ENCODE data around the gene A1CF.
"Not testable (repeated sequence)": the region's sequence is repeated elsewhere in the genome, so short reads cannot be mapped to it uniquely, and the experiment has no call there.

The A1CF gene, protein sequence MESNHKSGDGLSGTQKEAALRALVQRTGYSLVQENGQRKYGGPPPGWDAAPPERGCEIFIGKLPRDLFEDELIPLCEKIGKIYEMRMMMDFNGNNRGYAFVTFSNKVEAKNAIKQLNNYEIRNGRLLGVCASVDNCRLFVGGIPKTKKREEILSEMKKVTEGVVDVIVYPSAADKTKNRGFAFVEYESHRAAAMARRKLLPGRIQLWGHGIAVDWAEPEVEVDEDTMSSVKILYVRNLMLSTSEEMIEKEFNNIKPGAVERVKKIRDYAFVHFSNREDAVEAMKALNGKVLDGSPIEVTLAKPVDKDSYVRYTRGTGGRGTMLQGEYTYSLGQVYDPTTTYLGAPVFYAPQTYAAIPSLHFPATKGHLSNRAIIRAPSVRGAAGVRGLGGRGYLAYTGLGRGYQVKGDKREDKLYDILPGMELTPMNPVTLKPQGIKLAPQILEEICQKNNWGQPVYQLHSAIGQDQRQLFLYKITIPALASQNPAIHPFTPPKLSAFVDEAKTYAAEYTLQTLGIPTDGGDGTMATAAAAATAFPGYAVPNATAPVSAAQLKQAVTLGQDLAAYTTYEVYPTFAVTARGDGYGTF

DNA sequence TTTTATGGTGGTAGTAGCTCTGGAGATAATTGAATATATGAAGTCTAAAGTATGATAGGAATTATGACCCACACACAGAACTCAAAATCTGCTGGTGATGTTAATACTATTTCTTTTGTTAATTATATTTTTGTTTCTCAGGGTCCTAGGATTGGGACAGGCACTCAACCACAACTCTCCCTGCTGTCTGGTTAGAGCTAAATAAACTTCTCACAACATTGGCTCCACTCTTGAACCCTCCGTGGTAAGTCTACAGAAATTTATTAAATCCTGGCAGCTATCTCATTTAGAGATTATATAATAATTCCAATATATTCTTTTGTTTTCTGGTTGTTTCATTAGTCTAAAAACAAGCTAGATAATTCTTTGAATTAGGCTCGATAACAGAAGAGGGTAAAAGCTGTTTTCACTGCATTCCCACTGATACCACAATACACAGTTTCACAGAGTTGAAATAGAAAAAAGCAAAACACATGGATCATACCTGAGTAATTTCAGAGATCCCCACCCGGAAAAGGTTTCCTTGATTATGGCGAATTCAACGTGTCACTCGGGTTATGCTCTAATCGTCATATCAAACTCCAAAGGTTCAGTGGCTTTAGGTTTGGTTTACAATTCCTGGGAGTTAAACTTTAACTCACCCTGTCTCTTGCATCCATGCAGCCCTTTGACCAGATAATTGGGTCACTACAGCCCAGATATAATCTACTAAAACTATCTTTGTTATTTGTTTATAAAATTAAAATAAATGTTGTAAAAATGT lies at the start of gene A1CF:
Gene A1CF (minus strand): TSS at position 531 of the 763 bp plus-strand sequence. CDS start 25,687 bp downstream, outside the sequence.
- DNase-seq (ENCODE audit: low read depth) = no peak

DNA sequence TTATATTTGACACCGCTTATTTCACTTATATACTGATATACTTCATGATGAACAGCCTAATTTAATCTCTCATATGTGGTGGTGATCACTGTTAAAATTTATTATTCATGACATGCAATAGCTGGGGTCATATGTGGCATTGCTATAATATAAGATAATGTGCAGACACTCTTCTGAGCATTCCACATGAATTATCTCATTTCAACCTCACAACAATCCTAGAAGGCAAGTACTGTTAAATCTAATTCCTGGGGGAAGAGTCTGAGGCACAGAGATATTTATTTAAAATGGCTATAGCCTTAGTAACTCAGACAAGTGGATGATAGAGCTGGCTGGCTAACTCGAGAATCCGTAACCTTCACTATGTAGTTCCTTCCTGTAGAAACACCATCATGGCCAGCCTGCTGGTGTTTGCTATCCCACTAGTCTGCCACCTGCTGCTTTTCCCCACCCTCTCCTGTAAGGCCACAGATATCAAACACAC lies 46.6 kb upstream of the A1CF start:
- no peak for DNase-seq (ENCODE audit: low read depth)

DNA sequence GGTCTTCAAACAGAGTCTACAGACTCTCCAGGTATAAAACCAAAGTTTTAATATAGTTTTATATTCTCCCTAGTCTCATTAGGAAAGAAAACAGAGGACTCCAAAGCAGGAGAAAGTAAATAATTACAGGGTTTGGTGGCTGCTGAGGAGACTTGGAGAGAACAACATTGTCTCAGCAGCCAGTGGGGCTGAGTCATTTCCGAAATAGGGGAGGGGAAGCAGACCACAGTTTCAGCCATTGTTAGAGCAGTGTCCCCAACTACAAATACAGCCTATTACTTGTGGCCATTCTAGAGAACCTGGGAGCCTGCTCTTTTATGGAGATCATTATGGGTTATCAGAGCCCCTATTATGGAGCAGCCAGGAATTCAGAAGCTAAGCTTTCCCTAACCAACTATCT lies 44.2 kb upstream of the A1CF start:
- DNase-seq (ENCODE audit: low read depth) = no peak

DNA sequence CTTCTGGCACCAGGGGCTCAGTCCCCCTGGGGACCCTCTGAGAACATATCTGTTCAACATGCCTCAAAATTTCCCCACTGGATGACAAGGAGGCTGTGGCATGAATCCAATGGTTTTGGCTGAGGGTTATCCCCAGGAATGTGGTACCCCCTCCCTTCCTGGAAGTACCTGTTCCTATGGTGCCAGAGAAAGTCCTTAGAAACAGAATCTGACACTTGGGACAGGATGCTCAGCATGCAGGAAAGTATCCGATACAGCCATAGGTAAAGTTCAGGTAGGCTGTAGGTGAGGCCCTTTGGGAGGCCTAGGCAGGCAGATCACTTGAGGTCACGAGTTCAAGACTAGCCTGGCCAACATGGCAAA lies 42.7 kb upstream of the A1CF start:
- DNase-seq (ENCODE audit: low read depth) = no peak

DNA sequence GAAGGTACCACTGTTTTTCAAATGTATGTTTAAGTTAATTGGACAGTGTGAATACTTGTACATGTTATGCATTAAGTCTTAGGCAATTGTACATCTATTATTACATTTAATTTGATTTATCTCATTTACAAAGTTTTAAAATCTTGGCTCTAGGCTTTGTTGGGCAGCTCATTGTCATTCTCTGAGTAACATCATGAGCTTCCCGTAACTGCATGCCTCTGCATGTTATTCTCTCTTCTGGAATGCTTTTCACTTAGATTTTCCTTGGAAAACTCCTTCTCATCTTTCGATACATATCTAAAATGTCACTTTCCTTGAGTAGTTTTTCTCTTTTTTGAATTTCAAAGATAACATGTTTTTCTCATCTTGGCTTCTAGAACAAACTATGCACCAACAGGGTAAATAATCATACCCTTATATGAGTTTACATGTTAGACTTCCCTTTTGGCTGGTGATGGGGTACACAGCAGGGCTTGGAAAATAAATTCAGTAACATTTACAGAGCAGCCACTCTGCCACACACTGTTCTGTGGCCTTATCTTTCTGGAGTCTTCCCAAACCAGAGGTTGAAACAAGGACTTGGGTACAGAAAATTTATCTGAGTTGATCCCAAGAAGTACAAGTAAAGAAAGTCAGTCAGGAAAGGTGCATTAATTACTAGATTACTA lies 42.2 kb upstream of the A1CF start:
- DNase-seq (ENCODE audit: low read depth) = no peak

DNA sequence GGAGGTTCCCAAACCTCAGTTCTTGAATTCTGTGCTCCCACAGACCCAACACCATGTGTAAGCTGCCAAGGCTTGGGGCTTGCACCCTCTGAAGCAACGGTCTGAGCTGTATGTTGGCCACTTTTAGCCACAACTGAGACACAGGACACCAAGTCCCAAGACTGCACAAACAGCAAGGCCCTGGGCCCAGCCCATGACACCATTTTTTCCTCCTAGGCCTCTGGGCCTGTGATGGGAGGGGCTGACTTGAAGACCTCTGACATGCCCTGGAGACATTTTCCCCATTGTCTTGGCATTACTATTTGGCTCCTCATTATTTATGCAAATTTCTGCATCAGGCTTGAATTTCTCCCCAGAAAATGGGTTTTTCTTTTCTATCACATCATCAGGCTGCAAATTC lies 38.0 kb upstream of the A1CF start:
- DNase-seq (ENCODE audit: low read depth) = not testable (repeated sequence)

DNA sequence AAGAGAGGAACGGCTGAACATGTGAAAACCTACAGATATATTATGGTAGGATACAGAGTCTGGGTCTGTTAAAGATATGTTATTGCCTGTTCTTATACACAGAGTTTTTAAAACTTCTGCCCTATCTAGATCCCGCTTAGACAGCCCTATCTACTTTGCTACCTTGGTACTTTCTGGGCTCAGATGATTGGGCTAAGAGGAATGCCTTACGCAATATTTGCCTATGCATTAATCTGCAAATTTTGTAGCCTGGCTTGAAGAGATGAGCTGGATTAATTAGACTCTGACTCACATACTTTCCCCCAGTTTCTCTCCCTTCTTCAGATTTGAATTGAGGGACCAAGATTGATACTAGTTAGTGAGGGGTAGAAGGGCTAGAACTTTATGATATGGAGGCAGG lies 33.6 kb upstream of the A1CF start:
- no peak for DNase-seq (ENCODE audit: low read depth)

DNA sequence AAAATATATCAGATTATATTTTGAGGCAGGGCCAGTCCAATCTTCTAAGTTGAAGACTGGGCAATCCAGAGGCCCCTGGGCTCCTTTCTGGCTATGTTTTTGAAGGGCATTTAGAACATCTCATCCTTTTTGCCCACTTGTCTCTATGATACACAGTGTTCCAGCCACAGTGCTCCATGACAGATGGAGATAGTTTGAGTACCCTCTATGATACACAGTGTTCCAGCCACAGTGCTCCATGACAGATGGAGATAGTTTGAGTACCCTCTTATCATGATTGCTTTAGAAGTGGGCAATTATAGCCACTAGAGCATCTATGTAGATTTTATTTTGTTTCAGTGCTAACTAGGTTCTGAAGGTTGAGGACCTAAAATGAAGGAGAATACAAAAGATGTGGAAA lies 33.1 kb upstream of the A1CF start:
- DNase-seq (ENCODE audit: low read depth) = no peak

DNA sequence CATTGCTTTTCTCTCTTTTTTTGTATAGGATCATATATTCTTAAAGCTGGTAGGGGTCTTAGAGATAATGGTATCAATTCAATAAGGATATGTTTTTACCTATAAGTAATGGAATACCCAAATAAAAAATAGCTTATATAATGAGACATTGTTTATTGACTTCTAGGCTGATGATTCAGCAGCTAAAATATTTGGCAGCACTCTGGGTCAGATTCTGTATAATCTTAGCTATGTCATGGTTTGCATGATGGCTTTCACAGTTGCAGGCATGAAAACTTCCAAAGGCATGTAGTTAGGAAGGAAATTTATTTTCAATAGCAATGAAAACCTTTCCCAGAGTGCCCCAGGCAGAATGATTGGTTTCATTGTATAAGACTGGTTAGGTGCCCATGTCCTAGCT lies 32.1 kb upstream of the A1CF start:
- no peak for DNase-seq (ENCODE audit: low read depth)

DNA sequence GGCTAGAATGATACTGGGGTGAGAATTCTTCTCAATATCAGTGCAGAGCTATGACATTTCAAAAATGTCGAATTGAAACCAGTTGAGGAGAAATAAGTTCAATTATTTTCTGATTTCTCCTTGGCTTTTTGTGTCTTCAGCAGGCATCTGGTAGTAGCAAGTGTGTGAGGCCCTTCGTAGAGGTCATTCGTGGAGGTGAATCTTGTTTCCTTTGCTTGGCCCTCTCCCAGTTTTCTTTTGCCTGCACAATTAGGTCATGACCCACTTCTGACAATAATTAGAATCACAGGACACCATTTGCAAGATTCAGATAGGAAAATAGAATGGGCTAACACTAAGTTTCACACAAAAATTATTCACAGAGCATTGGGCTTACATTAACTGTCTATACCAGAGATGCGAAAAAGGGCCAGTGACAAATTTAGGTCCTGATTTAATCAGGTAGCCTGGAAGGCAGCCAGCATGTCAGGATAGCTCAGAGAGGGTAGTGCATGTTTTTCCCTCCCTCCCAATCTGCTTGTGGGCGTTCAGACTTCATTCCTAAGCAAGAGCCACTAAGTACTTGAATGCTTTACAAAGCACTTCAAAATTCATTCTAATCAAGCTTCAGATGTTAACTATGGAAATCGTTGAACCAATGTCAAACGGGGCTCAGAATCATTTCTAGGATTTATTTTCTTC lies 24.0 kb upstream of the A1CF start:
- DNase-seq (ENCODE audit: low read depth) = no peak

DNA sequence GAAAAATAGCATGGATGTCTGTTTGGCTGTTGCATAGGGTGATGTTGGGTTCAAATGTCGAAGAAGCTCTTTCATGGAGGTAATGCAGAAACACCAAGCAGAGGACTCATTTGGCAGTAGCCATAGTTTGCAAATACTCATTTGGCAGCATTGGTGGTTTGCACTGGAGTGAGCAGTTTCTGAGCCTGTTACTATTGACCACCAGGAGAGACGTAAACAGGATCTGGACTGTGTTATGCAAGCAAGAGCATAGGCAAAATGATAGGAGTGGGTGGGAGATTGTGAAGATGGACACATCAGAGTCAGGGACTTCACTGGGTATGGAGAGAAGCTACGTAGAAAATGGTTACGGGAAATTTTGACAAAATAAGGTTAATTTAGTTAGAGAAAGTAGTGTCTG lies 22.9 kb upstream of the A1CF start:
- DNase-seq (ENCODE audit: low read depth) = no peak

DNA sequence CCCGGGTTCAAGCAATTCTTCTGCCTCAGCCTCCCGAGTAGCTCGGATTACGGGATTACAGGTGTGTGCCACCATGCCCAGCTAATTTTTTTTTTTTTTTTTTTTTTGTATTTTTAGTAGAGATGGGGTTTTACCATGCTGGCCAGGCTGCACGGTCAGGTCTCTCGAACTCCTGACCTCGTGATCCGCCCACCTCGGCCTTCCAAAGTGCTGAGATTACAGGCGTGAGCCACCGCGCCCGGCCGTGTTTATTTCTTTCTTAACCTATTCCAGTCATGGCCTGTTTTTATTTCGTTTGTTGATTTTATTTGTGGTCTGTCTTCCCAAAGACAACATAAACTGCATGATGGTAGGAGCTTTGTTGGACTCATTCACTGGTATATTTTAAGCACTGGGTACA lies 20.4 kb upstream of the A1CF start:
- not testable (repeated sequence) for DNase-seq (ENCODE audit: low read depth)

DNA sequence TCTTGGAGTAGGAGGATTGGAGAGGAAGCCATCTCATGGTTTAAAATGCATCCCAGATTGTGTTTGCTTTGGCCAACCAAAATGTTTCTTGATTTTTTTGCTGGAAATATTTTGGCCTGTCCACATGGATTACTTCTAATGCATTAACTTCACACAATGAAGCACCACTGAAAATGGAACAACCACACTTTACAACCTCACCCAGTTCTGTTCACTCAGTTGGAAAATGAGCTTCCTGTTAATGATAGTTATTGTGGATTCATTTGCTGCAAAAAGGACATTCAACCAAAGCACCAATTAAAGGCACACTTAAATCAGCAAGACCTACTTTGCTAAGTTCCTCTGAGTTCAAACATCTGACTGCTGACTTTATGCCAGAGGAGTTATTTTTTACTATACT lies 11.3 kb upstream of the A1CF start:
- no peak for DNase-seq (ENCODE audit: low read depth)

DNA sequence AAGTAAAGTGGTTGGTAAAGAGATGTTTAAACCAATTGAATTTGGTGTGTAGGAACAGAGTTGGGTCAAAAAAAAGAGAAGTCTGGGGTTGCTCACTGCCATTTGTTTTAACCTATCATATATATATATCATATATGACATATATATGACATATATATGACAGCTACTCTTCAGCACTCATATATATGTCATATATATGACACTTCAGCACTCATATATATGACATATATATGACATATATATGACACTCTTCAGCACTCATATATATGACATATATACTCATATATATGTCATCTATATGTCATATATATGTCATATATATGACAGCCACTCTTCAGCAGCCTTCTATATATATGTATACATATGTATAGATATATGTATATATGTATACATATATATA lies 8.9 kb upstream of the A1CF start:
- no peak for DNase-seq (ENCODE audit: low read depth)

DNA sequence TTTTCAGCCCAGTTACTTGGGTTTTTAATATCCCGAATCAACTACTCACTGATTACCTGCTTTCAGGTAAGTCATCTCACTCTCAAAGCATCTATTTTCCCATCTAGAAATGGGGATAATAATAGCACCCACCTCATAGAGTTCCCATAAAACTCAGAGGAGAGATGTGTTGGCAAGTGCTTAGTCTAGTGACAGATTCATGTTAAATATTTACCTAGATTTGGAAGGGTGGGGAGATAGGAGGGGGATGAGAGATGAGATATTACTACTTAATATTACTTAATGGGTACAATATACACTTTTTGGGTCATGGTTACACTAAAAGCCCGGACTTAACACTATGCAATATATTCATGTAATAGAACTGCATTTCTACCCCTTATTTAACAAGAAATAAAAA lies 7.0 kb upstream of the A1CF start:
- no peak for DNase-seq (ENCODE audit: low read depth)

DNA sequence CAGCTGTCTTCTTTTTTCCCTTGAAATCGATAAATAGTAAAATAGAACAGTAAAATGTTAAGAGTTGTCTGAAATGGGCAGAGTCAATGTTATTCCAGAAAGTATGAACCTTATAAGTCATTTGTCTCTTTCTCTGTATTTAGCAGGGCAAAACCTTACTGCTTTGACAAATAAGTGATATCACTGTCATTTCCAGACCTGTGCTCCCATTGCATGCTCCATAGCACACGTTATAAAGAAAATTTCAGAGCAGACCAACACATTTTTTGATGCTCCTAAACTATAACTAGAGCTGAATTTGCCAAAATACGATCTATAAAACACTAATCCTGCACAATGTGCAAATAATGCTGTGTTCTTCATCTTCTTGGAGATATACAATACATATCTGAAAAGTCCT lies 1.1 kb downstream of the A1CF start:
- DNase-seq (ENCODE audit: low read depth) = no peak

DNA sequence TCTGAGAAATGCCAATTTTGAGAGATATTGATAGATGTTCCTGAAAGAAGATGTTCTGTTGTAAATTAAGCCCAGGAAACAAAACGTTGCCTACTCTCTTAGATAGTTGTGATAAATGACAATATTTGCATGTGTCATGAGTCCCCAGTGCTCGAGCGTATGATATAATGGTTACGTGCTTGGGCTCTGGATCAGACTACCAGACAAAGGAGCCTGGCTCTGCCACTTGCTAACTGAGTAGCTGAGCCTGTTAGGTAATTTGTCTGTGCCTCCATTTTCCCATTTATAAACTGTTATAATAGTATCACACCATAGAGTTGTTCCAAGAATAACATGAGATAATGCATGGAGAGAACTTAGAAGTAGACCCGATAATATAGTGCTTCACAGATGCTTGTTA lies 1.8 kb downstream of the A1CF start:
- DNase-seq (ENCODE audit: low read depth) = no peak

DNA sequence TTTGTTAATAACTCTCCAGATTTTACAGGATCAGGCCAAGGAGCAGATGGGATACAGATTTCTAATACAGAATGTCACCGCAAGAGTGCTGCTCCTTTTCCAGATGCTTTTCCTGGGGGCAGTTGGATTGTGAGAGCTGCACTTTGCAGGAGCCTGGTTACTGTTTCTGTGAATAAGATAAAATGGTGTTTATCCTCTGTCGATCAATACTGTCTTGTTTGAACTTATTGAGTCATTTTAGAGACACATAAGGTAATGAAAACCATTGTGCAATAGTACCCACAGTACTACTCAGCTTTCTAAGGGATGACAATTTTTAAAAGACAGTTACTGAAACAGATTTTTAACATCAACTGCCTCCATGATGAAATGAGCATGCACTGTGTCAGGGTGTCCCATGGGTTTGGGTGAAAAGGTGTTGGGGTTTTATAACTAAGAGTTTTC lies 2.9 kb downstream of the A1CF start:
- no peak for DNase-seq (ENCODE audit: low read depth)

DNA sequence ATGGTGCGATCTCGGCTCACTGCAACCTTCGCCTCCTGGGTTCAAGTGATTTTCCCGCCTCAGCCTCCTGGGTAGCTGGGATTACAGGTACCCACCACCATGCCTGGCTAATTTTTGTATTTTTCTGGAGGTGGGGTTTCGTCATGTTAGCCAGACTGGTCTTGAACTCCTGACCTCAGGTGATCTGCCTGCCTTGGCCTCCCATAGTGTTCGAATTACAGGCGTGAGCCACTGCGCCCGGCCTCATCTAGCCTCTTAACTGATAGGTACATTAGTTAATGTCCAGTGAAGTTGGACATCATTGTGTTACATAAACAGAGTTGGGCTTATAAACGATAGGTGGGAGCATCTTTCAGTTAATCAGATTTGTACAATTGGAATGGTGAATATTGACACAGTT lies 4.4 kb downstream of the A1CF start:
- not testable (repeated sequence) for DNase-seq (ENCODE audit: low read depth)

DNA sequence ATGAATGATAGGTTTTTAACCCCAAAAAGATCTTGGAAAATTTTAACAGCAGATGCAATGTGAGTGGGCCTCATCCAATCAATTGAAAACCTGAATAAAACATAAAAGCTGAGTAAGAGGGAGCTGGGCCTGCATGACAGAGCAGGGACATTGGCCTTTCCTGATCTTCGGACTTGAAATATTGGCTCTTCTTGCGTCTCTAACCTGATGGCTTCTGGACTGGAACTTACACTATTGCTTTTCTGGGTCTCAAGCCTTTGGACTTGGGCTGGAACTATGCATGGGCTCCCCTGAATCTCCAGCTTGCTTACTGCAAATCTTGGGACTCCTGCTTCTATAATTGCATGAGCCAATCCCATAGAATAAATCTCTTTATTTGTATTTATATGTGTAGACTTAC lies 9.0 kb downstream of the A1CF start:
- DNase-seq (ENCODE audit: low read depth) = no peak

DNA sequence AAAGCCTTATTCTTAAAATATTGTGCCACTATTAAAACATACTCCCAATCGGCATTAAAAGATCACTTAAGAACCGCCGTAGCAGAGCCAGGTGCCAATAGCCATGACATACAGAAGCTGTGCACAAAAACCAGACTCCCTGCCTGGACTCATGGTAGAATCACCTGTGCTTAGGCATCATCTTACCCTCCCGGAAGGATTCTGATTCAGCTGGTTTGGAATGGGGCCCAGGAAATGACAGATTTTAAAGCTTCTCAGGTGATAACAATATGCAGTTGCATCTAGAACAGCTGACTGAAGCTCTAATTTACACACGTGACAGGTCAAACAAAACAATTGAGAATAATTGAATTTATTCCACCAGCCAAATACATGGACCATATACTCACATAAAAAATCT lies 10.7 kb downstream of the A1CF start:
- no peak for DNase-seq (ENCODE audit: low read depth)

DNA sequence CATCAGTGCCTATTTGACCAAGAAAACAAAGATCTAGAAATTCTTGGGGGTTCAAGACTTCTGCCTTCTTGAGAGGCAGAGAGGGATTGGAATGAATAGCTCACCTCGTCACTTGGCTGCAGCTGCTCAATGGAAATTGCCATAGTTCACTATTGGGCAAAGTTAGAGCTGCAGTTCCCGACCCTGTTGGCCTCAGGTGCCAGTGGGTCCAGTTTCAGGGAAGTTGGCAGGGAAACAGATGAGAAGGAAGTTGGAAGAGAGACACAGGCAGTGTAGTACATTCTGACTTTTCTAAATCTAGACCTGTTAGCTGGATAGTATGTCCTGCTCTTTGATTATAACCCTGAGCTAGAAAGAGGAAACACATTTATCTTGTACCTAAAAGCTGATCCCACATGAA lies 19.1 kb downstream of the A1CF start:
- no peak for DNase-seq (ENCODE audit: low read depth)

All from activated T-cell treated with anti-CD3 and anti-CD28 coated beads for 1 hour (primary cell).